HG03571 (cell line): ENCODE results near the gene FAM168A.

ENCODE experiments used
- ATAC-seq: cut with Tn5 transposase; IDR thresholded peaks from one replicate; pipeline ENCODE4 v1.9.1; 2021; ENCODE audit not compliant: unreplicated experiment

Gene FAM168A

GRCh38 chr11:73391665-73392064 is 206.2 kb downstream of the FAM168A start:
- no peak for ATAC-seq

DNA sequence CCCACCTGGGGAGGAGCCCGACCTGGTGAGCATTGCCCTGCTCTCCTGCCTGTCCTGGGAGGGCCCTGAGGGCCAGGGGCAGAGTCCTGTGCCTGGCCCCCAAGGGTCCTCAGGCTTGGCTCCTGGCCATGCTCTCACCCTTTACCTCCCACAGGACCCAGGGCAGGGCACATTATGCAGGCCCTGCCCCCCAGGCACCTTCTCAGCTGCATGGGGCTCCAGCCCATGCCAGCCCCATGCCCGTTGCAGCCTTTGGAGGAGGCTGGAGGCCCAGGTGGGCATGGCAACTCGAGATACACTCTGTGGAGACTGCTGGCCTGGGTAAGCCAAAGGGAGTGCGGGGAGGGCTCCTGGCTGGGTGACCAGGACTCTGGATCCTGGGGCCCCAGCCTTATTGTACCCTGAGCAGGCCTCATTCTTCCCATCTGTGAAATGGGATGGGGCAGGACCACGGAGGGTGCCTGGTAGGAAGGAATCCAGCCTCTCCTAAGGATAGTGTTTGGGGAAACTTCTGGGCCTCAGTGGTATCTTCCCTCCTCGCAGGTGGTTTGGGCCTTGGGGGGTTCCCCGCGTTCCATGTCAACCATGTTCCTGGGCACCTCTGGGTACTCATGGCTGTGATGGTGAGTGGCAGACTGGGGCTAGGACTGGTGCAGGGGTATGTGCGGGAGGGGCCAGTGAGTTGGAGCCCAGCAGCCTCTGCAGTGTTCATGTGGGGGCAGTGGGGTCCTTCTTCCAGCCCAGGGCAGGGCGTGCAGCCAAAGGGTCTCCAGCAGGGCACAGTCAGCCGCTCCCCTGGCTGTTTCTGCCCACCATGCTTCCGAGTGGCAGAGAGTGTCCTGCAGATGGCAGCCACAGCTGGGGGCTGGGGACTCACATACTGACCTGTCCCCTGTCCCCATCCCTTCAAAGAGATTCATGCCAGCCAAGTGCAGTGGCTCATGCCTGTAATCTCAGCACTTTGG is 207.0 kb downstream of the FAM168A start:
- ATAC-seq, result no peak

- no peak for ATAC-seq
These were observed 208.0 kb downstream of the FAM168A start for GRCh38 chr11:73389916-73390315.

DNA sequence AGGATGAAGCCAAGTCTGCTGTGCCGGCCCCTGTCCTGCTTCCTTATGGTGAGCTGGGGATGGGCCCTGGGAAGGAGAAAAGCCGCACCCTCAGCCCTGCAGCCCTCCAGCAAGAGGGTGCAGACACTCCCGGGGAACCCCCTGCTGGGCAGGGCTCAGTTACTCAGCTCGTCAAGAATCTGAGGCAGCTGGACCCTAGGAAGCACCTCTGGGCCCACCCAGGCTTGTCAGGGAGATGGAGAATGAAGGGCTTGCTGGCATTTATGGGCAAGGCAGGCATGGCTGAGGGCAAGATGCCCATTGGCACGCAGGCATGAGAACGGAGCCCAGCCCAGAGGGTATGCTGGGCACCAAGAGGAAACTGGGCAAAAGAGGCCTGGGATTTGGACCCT is 208.8 kb downstream of the FAM168A start:
- no peak for ATAC-seq

- ATAC-seq, result no peak
These were observed 209.4 kb downstream of the FAM168A start for GRCh38 chr11:73388265-73389133.

GRCh38 chr11:73387594-73388264 is 210.2 kb downstream of the FAM168A start:
- ATAC-seq, result no peak

DNA sequence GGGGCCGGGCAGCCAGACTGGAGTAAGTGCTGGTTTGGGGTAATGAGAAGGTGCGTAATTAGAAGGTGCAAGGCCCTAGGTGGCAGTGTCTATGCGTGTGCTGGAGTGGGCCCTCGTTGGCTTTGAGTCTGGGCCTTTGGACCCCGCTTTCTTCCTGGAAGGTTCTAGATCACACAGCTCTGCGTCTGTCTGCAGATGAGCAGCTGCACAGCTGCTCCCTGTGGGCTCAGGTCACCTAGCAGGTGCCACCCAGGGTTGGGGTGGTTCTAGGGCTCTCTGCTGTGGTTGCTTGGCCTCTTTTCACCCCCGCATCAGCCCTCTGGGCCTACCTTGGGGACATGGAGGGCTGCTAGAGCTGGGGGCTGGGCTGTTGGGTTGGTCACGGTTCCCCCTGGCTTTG is 211.4 kb downstream of the FAM168A start:
- ATAC-seq, result no peak

GRCh38 chr11:73386016-73386415 is 211.9 kb downstream of the FAM168A start:
- ATAC-seq, result no peak

GRCh38 chr11:73384872-73385689 is 212.8 kb downstream of the FAM168A start:
- ATAC-seq, result no peak

- no peak for ATAC-seq
These were observed 213.4 kb downstream of the FAM168A start for GRCh38 chr11:73384531-73384871.

- no peak for ATAC-seq
These were observed 213.8 kb downstream of the FAM168A start for GRCh38 chr11:73384125-73384441.

DNA sequence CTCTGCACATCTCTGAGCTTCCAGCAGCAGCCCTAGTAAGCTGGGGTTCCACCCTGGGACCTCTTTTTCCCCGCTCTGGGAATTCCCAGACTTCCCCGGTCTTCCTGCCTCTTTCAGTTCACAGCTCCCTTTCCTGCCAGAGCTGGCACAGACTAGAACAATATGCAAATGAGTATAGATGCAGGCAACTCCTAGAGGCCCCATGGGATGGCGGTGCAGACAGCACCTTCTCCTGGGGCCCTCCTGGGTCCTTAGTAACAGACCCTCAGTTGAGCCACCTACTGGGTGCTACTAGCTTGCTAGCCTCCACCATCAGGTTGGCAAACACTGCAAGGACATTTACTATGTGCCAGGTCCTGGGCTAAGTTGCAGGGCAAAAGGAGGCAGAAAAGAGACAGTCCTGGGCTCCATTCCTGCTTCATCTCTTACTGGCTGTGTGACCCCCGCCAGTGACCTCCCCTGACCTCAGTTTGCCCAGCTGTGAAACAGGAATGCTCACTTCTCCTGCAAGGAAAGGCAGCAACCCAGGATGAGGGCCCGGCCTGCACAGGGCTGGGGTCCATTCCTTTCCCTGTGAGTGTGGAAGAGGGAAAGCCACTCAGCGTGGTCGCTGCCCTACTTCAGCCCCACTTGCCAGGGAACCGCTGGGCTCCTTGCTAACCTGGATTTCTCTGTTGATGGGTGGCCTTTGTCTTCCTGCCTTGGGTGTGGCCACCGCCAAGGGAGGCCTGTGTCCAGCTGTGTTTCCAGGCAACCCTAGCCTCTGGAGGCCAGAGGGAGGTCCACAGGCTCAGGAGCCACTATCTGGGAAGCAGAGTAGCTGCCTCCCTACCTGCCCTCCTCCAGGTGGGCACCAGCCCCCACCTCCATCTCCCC is 214.4 kb downstream of the FAM168A start:
- no peak for ATAC-seq

DNA sequence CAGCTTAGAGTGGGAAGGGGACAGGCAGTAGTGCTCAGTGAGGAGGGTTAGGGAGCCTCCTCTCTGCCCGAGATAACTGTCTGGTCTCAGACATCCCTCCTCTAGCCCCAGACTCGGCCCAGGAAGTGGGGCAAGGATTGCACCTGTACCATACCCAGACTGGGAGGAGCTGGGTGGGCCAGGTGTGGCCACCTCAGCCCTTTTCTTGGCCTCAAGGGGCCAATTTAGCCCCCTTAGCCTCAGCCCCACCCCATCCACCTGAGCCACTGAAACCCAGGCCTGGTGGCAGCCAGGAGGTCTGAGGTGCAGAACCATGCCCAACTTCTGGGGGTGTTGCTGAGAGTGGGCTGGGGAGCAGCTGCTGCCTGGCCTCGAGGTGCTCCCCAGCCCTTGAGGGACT is 215.2 kb downstream of the FAM168A start:
- no peak for ATAC-seq

- no peak for ATAC-seq
These were observed 215.7 kb downstream of the FAM168A start for GRCh38 chr11:73382183-73382582.

DNA sequence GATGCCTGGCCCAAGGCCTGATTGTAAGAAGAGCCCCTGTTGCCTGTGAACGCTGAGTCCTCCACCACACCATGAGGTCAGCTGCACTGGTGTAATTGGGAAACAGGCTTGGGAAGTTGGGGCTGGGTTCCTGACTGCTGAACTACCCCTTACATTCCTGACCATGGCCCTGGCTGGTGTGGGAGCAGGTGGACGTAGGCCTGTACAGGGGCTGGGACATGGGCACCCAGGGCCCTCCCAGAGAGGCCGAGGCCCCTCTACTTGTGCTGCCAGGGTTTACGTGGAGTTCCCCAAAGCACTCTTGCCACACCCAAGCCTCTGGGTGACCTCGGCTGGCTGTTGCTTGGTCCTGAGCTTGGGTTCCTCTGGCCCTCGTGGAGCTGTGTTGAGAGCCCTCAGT is 216.3 kb downstream of the FAM168A start:
- ATAC-seq, result no peak

DNA sequence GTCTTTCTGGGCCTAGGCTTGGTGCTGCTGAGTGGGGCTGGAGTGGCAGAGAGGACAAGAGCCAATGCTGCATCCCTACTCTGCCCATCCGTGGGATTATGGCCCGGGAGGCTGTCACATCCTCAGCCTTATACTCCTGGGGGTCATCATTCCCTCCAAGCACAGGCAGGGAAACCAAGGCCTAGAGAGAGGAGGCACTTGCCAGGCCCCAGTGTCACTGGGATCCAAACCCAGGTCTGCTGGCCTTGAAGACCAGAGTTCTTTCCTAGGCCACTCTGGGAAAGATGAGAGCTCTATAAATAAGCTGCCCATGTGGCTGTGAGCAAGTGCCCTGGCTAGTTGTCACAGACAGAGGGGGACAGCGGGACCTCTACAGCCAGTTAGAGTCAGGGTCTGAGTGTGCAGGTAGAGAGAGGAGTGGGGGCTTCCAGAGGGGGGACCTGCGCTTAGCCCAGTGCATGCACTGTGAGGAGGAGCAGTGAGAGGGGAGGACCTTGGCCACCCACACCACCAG is 217.0 kb downstream of the FAM168A start:
- no peak for ATAC-seq

- ATAC-seq, result no peak
These were observed 217.6 kb downstream of the FAM168A start for GRCh38 chr11:73380331-73380730.

DNA sequence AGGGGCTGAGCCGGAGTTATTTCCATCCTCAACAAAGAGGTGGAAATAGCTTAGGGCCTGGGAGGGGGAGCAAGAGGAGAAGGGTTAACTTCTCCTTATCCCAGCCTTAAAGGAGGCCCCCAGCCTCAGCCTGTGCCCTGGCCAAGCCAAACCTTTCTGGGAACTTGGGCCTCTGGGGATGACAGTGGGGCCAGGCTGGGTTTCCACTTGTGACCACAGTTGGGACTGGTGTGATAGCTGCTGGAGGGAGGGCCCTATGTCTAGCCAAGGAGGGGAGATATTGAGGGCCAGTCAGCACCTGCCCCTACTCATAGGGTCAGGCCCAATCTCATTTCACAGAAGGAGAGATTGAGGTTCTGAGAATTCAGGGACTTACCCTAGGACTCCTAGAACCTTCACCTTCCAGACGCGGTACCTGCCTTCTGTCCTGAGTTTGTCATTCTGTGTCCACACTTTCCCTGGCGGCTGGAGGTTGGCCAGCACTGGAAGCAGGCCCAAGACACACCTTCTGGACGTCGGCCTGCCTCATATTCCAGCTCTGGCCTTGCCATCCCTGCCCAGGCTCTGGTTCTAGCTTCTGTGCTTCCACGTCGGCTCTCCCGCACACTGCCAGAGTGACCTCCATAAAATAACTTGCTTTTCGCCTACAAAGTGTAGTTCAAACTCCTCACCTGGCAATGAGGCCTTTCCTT is 218.6 kb downstream of the FAM168A start:
- ATAC-seq, result no peak
